GM19193 (cell line): ENCODE results near the gene SAMSN1.

ENCODE experiments used
- POLR2A ChIP-seq: IDR thresholded peaks from 4 replicates; pipeline ENCODE4 v1.6.1; 2011; ENCODE audit not compliant: insufficient read depth, insufficient read length; ENCODE audit errors: extremely low read depth

SAMSN1 gene

GRCh38 chr21:14452031-14452726 lies 93.9 kb downstream of the SAMSN1 start:
- no peak for TF ChIP-seq POLR2A

- TF ChIP-seq POLR2A, result no peak
Observed at GRCh38 chr21:14451546-14451945, 94.6 kb downstream of the SAMSN1 start.

GRCh38 chr21:14448784-14449183 lies 97.3 kb downstream of the SAMSN1 start:
- no peak for TF ChIP-seq POLR2A

- TF ChIP-seq POLR2A, result no peak
Observed at GRCh38 chr21:14438211-14438610, 107.9 kb downstream of the SAMSN1 start.

- no peak for TF ChIP-seq POLR2A
Observed at GRCh38 chr21:14435423-14435822, 110.7 kb downstream of the SAMSN1 start.
